Skin of body (tissue), 2 donors: ENCODE results near the gene LRR1. TPM values are rescaled to one million over a fixed set of nuclear protein-coding genes. Genes with fewer than 3 reads are reported as not detected.
"Not testable (repeated sequence)": the region's sequence is repeated elsewhere in the genome, so short reads cannot be mapped to it uniquely, and the experiment has no call there.

Experiments used
- DNase-seq: peaks from one replicate; lab custom pipeline; 2025; lab: John Stamatoyannopoulos, UW
- total RNA-seq: library from RNA; depleted of rRNA; stranded (reverse); fragments of >200 nt; gene quantifications from one replicate; pipeline ENCODE4 v1.2.3, GENCODE V29; 2014

LRR1 gene, protein sequence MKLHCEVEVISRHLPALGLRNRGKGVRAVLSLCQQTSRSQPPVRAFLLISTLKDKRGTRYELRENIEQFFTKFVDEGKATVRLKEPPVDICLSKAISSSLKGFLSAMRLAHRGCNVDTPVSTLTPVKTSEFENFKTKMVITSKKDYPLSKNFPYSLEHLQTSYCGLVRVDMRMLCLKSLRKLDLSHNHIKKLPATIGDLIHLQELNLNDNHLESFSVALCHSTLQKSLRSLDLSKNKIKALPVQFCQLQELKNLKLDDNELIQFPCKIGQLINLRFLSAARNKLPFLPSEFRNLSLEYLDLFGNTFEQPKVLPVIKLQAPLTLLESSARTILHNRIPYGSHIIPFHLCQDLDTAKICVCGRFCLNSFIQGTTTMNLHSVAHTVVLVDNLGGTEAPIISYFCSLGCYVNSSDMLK
- 9.9 TPM for total RNA-seq

- DNase-seq = peak; percentile 74
These were observed at the start of gene LRR1 for GRCh38 chr14:49598485-49599300. TSS of gene LRR1 (plus strand) at chr14:49598940. CDS start at chr14:49599021, 81 bp downstream.

GRCh38 chr14:49549446-49549845, 49.3 kb upstream of the LRR1 start:
- DNase-seq = no peak

DNA sequence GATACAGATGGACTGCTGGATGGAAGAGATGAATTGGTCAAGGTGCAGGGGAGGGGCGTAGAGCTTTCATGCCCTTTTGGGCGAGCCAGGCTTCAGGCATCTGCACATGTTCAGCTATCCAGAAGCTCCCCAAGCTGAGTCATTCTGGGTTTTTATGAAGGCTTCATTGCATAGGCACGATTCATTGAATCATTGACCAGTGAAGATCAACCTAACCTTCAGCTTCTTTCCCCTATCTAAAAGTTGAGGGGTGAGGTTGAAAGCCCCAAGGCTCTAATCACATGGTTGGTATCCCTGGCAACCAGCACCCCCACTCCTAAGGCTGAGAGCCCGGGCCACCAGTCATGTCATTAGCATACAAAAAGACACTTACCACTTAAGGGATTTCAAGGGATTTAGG, 48.9 kb upstream of the LRR1 start:
- DNase-seq = no peak

GRCh38 chr14:49550286-49551184, 48.2 kb upstream of the LRR1 start:
- DNase-seq = no peak

DNA sequence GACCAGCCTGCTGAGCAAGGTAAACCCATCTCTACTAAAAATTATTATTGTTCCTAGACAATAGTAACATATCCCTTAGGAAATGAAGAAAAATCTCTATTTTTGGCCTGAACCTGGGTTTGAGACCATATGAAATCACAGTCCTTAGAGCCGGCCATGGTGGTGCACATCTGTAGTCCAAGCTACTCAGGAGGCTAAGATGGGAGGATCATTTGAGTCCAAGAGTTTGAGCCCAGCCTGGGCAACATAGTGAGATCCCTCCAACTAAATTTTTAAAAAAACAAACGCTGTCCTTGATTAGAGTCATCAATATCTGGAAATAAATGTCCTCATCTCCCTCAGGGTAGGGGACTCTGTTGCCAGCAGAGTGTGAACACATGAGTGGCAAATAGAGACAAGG, 47.2 kb upstream of the LRR1 start:
- no peak for DNase-seq

GRCh38 chr14:49553106-49553505, 45.6 kb upstream of the LRR1 start:
- DNase-seq = no peak

DNA sequence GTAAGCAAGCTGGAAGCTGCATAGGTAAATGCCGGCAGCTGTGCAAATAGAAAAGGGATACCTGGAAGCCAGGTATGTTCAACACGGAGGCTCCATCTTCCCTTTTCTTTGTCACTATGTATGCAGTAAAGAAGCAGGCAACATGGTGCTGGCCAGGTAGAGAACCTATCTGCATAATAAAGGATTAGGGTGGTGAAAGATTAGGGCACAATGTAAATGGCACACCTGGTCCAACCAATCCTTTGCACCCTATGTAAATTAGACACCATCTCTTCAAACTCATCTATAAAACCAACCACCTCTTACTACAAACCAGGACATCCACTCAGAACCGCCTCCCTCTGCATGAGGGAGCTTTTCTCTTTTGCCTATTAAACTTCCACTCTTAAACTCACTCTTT, 44.8 kb upstream of the LRR1 start:
- no peak for DNase-seq

DNA sequence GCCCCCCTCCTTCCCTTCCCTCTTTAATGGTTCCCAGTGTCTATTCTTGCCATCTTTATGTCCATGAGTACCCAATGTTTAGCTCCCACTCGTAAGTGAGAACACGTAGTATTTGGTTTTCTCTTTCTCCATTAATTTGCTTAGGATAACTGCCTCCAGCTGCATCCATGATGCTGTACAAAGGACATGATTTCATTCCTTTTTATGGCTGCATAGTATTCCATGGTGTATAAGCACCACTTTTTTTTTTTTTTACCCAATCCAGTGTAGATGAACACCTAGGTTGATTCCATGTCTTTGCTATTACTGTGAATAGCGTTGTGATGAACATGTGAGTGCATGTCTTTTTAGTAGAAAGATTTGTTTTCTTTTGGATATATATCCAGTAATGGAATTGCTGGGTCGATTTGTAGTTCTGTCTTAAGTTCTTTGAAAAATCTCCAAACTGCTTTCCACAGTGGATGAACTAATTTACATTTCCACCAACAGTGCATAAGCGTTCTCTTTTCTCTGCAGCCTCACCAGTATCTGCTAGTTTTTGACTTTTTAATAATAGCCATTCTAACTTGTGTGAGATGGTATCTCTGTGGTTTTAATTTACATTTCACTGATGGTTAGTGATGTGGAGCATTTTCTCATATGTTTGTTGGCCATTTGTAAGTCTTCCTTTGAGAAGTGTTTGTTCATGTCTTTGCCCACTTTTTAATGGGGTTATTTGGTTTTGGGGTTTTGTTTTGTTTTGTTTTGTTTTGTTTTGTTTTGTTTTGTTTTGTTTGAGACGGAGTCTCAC, 38.6 kb upstream of the LRR1 start:
- no peak for DNase-seq

DNA sequence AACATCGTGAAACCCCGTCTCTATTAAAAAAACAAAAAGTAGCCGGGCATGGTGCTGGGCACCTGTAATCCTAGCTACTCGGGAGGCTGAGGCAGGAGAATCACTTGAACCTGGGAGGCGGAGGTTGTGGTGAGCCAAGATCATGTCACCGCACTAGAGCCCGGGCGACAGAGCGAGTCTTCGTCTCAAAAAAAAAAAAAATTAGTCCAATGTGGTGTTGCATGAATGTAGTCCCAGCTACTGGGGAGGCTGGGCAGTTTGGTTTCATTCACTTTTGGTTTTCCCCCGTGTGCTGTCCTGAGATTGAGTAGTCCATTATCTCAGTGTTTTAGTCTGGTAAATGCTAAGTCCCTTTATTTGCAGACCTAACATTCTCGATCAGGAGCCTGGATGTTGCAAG, 32.0 kb upstream of the LRR1 start:
- DNase-seq = no peak

DNA sequence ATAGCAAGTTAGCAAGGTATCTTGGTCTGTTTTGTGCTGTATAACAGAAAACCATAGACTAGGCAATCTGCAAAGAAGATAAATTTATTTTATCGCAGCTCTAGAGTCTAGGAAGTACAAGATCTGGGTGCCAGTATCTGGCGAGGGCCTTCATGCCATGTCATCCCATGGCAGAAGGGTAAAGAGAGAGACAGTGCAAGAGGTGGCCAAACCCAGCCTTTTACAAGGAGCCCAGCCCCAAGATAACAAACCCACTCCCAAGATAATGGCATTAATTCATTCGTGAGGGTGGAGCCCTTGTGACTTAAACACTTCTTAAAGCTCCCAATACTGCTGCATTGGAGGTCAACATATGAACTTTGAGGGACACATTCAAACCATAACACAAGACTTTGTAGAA, 29.5 kb upstream of the LRR1 start:
- DNase-seq = no peak

GRCh38 chr14:49574038-49574437, 24.7 kb upstream of the LRR1 start:
- no peak for DNase-seq

GRCh38 chr14:49578141-49578540, 20.6 kb upstream of the LRR1 start:
- DNase-seq = no peak

DNA sequence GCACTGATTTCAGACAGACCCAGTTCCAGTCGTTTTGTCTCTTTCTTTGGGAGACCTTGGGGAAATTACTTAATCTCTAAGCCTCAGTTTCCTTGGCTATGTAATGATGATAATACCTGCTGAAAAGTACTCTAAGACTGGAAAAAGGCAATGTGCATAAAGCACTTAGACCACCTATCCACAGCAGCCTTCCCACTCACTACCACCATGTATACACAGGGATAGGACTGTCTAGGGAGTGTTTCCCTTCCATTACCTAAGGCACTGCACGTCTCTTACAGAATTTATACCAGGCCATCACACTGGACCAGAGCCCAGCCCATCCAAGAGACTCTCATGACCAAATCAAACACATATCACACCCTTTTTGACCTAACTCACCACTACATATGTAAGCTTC, 18.9 kb upstream of the LRR1 start:
- no peak for DNase-seq

DNA sequence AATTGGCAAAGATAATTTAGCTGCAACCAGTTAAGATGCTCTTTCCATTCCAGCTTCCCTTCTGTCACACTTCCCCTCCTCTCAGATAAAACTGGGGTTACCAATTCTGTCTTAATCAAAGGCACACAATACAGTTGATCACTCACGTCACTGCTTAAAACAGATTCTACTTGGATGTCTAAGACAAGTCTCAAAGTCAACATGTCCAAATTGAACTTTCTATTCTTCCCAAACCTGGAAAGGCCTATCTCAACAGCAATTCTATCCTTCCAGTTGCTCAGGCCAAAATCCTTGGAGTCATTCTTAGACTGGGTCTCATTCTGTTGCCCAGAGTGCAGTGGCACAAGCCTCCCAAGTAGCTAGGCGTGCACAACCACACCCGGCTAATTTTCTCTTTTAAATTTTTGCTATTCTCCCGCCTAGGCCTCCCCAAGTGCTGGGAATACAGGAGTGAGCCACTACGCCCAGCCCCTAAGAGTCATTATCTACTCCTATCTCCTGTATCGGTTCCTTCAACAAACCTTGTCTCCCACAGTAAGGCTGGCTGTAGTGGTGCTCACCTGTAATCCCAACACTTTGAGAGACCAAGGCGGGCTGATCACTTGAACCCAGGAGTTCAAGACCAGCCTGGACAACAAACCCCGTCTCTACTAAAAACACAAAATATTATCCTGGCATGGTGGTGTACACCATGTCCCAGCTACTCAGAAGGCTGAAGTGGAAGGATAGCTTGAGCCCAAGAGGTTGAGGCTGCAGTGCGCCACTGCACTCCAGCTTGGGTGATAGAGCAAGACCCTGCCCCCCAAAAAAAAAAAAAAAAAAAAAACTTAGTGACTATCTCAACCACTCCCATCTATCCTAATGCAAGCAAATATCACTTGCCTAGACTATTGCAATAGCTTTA, 17.3 kb upstream of the LRR1 start:
- no peak for DNase-seq

DNA sequence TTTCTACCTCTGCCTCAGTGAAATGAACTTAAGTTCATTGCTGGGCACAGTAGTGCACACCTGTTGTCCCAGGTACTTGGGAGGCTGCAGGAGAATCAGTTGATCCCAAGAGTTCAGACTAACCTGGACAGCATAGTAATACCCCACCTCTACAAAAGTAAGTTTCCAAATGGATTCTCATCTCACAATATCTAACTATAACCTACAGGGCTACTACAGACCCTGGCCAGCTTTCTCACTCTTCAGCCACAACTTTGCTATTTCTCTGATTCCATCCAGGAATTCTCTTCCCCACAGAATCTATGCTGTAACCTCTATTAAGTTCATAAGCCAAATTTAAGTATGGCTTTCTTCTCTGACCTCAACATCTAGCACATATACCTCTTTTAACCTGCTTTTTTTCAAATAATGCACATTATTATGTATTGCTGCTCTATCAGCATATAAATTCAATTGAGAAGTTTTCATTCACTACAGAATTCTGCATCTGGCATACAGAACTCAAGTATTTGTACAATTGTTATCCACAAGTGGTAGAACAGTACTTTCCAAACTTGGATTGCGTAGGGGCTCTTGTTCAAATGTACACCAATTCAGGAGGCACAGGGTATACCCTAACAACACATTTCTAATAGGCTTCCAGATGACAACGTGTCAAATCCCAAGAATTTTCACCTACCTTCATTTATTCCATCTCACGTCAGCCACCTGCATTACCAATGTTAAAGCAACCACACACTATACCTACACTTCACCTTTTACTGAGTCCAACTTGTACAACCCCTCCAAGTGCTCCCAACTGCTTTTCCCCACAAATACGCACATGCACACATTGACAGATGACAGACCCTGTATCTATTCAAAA, 16.4 kb upstream of the LRR1 start:
- DNase-seq = no peak

DNA sequence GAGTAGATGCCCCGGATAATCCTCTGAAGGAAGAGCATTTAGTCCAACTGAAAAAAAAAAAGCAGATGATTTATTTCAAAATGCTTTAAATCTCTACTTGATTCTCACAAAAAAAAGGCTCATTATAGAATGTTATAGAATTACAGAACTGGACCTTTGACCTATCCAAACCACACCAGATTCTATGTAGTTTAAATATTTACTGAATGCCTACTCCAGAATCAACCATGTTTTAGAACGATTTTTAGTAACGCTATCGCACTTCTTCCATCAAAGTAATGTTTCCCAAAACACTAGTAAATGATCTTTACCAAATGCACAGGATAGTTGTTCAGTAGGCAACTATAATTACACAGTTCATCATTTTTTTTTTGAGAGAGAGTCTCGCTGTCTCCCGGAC, 15.1 kb upstream of the LRR1 start:
- no peak for DNase-seq

- no peak for DNase-seq
These were observed 14.7 kb upstream of the LRR1 start for GRCh38 chr14:49584058-49584457.

DNA sequence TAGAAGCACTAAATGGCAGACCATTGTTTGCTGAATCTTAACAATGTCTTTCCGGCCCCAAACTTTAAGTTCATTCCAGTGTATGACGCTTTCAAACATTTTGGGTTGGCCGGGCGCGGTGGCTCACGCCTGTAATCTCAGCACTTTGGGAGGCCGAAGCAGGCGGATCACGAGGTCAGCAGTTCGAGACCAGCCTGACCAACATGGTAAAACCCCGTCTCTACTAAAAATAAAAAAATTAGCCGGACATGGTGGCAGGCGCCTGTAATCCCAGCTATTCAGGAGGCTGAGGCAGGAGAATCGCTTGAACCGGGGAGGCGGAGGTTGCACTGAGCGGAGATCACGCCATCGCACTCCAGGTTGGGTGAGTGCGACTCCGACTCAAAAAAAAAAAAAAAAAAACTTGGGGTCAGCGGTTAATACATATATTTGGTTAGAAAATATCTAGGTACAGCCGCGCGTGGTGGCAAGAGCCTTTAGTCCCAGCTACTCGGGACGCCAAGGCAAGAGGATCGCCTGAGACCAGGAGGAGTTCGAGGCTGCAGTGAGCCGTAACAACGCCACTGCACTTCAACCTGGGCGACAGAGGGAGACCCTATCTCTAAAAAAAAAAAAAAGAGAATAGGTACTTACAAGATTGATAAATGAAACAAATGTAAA, 13.6 kb upstream of the LRR1 start:
- not testable (repeated sequence) for DNase-seq
